OCI-LY1 (cell line): ENCODE results near the gene CTDSPL2.

Experiments used
- H2AFZ ChIP-seq: fragments of 200-600 bp; sonication (generic), shearing (Covaris generic); 2 replicates; pipeline ENCODE4 v1.6.0; 2014; ENCODE audit warnings: antibody characterized with exemption, mild to moderate bottlenecking, low read length
- H3F3A ChIP-seq: fragments of 200-600 bp; sonication (generic), shearing (Covaris generic); 2 replicates; pipeline ENCODE4 v1.6.0; 2014; ENCODE audit warnings: mild to moderate bottlenecking, antibody characterized with exemption, low read length, moderate library complexity; ENCODE audit not compliant: insufficient read depth
- H3K27ac ChIP-seq: fragments of 200-600 bp; sonication (generic); 2 replicates; pipeline ENCODE4 v1.5.1; 2014; ENCODE audit warnings: low read length, mixed run types, mild to moderate bottlenecking, low read depth; ENCODE audit not compliant: poor library complexity, severe bottlenecking
- H3K27me3 ChIP-seq: fragments of 200-600 bp; sonication (generic); 2 replicates; pipeline ENCODE4 v1.6.0; 2014; ENCODE audit warnings: antibody characterized with exemption, mild to moderate bottlenecking, low read length, moderate library complexity; ENCODE audit not compliant: insufficient read depth
- H3K36me3 ChIP-seq: fragments of 200-600 bp; sonication (generic); 2 replicates; pipeline ENCODE4 v1.6.1; 2014; ENCODE audit warnings: mild to moderate bottlenecking, antibody characterized with exemption, low read length, moderate library complexity, mixed read lengths; ENCODE audit not compliant: insufficient read depth
- H3K4me1 ChIP-seq: fragments of 200-600 bp; sonication (generic); 2 replicates; pipeline ENCODE4 v1.5.1; 2014; ENCODE audit warnings: mild to moderate bottlenecking, low read length, moderate library complexity; ENCODE audit not compliant: insufficient read depth, severe bottlenecking
- H3K4me2 ChIP-seq: fragments of 200-600 bp; sonication (generic), shearing (Covaris generic); 2 replicates; pipeline ENCODE4 v1.6.1; 2014; ENCODE audit warnings: low read length
- H3K4me3 ChIP-seq: fragments of 200-600 bp; sonication (generic); 2 replicates; pipeline ENCODE4 v1.5.1; 2014; ENCODE audit warnings: low read length, low read depth, mild to moderate bottlenecking, mixed read lengths; ENCODE audit not compliant: poor library complexity, severe bottlenecking
- H3K79me2 ChIP-seq: fragments of 200-600 bp; shearing (Covaris generic); 2 replicates; pipeline ENCODE4 v1.6.1; 2016; ENCODE audit warnings: mixed run types, low read length, mixed read lengths; ENCODE audit not compliant: insufficient read depth
- H3K9ac ChIP-seq: fragments of 200-600 bp; sonication (generic), shearing (Covaris generic); 2 replicates; pipeline ENCODE4 v1.6.1; 2014; ENCODE audit warnings: mild to moderate bottlenecking, low read length, mixed read lengths
- H3K9me2 ChIP-seq: fragments of 200-600 bp; sonication (generic), shearing (Covaris generic); 2 replicates; pipeline ENCODE4 v1.6.1; 2014; ENCODE audit warnings: low read depth, mild to moderate bottlenecking, low read length, mixed read lengths
- H3K9me3 ChIP-seq: fragments of 200-600 bp; shearing (Covaris generic); 2 replicates; pipeline ENCODE4 v1.6.1; 2014; ENCODE audit warnings: low read length, mixed read lengths
- H4K20me1 ChIP-seq: fragments of 200-600 bp; sonication (generic), shearing (Covaris generic); 2 replicates; pipeline ENCODE4 v1.6.0; 2016; ENCODE audit warnings: mild to moderate bottlenecking, low read length; ENCODE audit not compliant: insufficient read depth
- EZH2 ChIP-seq: fragments of 200-600 bp; sonication (generic), shearing (Covaris generic); IDR thresholded peaks from 2 replicates; pipeline ENCODE4 v1.8.0; 2017; ENCODE audit warnings: borderline replicate concordance, mixed run types, mild to moderate bottlenecking, antibody characterized with exemption, low read length, moderate library complexity, mixed read lengths
- TF ChIP-seq, protein P1 (sequence below): fragments of 200-600 bp; sonication (generic), shearing (Covaris generic); IDR thresholded peaks from 2 replicates; pipeline ENCODE4 v1.5.1; 2017; ENCODE audit warnings: mild to moderate bottlenecking, antibody characterized with exemption, low read length, moderate library complexity, mixed read lengths

CTDSPL2 gene

DNA sequence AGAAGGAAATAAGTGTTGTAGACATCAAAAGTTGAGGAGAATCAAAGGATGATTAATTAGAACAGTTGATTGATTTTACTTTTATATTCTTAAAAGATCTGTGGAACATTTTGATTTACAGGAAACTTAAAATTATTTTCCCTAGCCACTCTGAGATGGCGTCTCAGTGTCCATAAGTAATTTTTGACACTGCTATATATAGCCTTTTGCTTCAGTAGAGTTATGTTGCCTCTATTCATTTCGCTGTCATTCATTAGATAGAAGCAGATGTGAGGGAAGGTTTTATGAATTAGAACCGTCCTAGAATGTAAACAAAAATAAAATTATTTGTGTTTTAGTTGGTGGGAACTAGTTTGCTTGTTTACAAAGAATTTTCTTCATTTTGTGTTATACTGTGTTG, 58.5 kb downstream of the CTDSPL2 start:
- no peaks in the 10 kb centered on the region for H4K20me1 ChIP-seq
- H3K36me3 ChIP-seq: peaks cover 55% of the 10 kb centered on the region
- H3K4me2 ChIP-seq: no peak overlapping the region

DNA sequence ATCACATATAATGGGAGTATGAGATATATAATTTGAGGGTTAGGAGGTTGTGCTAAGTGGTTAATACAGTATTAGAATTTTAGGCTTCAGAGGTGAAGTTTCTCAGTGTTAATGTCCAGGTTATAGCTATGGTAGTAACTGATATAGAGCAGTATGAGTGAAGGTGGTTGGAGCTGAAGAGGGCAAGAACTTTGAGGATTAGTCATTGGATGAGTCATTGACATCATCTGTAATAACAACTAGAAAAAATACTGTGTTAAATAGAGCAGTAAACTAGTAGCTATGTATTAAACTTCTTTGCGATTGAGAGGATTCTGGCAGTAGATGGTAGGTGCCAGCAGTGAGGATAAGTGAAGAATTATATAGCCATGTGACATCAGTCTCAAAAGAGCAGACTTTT, 62.0 kb downstream of the CTDSPL2 start:
- Histone ChIP-seq H3F3A (no peaks in the 10 kb centered on the region), H3K9me2 (no peaks in the 10 kb centered on the region), H3K4me3 (no peak overlapping the region), H3K36me3 (peaks cover 75% of the 10 kb centered on the region), H3K4me2 (no peak overlapping the region), H3K79me2 (no peaks in the 10 kb centered on the region), H3K27ac (no peak overlapping the region), H3K9ac (no peak overlapping the region), H4K20me1 (no peaks in the 10 kb centered on the region), H3K4me1 (no peaks in the 10 kb centered on the region), H3K27me3 (no peaks in the 10 kb centered on the region), H2AFZ (no peak overlapping the region), H3K9me3 (no peaks in the 10 kb centered on the region)
- TF ChIP-seq, protein P1, sequence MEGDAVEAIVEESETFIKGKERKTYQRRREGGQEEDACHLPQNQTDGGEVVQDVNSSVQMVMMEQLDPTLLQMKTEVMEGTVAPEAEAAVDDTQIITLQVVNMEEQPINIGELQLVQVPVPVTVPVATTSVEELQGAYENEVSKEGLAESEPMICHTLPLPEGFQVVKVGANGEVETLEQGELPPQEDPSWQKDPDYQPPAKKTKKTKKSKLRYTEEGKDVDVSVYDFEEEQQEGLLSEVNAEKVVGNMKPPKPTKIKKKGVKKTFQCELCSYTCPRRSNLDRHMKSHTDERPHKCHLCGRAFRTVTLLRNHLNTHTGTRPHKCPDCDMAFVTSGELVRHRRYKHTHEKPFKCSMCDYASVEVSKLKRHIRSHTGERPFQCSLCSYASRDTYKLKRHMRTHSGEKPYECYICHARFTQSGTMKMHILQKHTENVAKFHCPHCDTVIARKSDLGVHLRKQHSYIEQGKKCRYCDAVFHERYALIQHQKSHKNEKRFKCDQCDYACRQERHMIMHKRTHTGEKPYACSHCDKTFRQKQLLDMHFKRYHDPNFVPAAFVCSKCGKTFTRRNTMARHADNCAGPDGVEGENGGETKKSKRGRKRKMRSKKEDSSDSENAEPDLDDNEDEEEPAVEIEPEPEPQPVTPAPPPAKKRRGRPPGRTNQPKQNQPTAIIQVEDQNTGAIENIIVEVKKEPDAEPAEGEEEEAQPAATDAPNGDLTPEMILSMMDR: no peak
- no peak for TF ChIP-seq EZH2

More for the DNA sequence above, 58.5 kb downstream of the CTDSPL2 start:
- H3K27ac ChIP-seq: no peak overlapping the region
- no peaks in the 10 kb centered on the region for H3K9me3 ChIP-seq
- no peak overlapping the region for H3K4me3 ChIP-seq
- TF ChIP-seq EZH2: no peak
- TF ChIP-seq, protein P1: no peak
- H3K9me2 ChIP-seq: no peaks in the 10 kb centered on the region
- H2AFZ ChIP-seq: no peak overlapping the region
- peaks cover 2% of the 10 kb centered on the region; the same call in 1 of the 2 replicates for H3K79me2 ChIP-seq
- no peak overlapping the region for H3K9ac ChIP-seq
- H3K27me3 ChIP-seq: no peaks in the 10 kb centered on the region
- H3K4me1 ChIP-seq: no peaks in the 10 kb centered on the region
- no peaks in the 10 kb centered on the region for H3F3A ChIP-seq

DNA sequence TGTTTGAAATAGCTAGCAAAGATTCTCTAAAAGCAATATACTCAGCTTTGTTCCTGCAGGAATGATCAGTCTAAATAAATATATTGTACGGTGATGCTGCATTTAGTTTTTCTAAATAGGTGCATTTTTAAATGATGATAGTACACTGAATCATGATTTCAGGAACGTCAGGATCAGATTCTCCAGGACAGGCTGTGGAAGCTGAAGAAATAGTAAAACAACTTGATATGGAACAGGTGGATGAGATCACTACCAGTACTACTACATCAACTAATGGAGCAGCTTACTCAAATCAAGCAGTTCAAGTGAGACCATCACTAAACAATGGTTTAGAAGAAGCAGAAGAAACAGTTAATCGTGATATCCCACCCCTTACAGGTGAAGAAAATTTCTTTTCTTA, 63.2 kb downstream of the CTDSPL2 start:
- no peaks in the 10 kb centered on the region for H3K4me1 ChIP-seq
- no peaks in the 10 kb centered on the region for H3K9me2 ChIP-seq
- H3K9ac ChIP-seq: no peak overlapping the region
- H3K27me3 ChIP-seq: no peaks in the 10 kb centered on the region
- no peaks in the 10 kb centered on the region for H3K79me2 ChIP-seq
- H3F3A ChIP-seq: no peaks in the 10 kb centered on the region
- no peak overlapping the region for H3K27ac ChIP-seq
- H3K4me2 ChIP-seq: no peak overlapping the region
- H3K36me3 ChIP-seq: peaks cover 70% of the 10 kb centered on the region
- TF ChIP-seq EZH2: no peak
- TF ChIP-seq, protein P1: no peak
- H3K4me3 ChIP-seq: no peak overlapping the region
- no peaks in the 10 kb centered on the region for H4K20me1 ChIP-seq
- no peaks in the 10 kb centered on the region for H3K9me3 ChIP-seq
- no peak overlapping the region for H2AFZ ChIP-seq
